Panc1 (cell line): Measurements from ENCODE around the gene ELFN1. TPM values are rescaled to one million over a fixed set of nuclear protein-coding genes. Genes with fewer than 3 reads are reported as not detected.

ENCODE experiments used
- ATAC-seq: fragments of 200-7000 bp; cut with Tn5 transposase; 2 replicates; pipeline ENCODE4 v1.9.1; 2020; ENCODE audit warnings: mild to moderate bottlenecking, moderate library complexity
- BruUV-seq: library from RNA; stranded (reverse); fragments of 400-500 nt; replicated peaks from 2 replicates; lab custom pipeline; 2021; lab: Mats Ljungman, UMichigan
- CTCF ChIA-PET: fragments of 300-600 bp; sonication (Branson Sonifier 250); formaldehyde crosslinking; loops from one replicate; lab custom pipeline; 2022; ENCODE audit warnings: antibody characterized with exemption; lab: Charles Lee
- POLR2A ChIA-PET: fragments of 300-600 bp; sonication (Branson Sonifier 250); formaldehyde crosslinking; loops from one replicate; lab custom pipeline; 2022; ENCODE audit warnings: antibody characterized with exemption; lab: Charles Lee
- DNase-seq: peaks from one replicate; pipeline ENCODE4 v3.0.0-alpha.2; 2010; ENCODE audit warnings: low read depth, low spot score
- H3K27ac ChIP-seq: 2 replicates; pipeline ENCODE4 v1.5.1; 2011; ENCODE audit warnings: mild to moderate bottlenecking, low read length, inconsistent platforms
- H3K27me3 ChIP-seq: fragments of 200-500 bp; sonication (Bioruptor generic); 2 replicates; pipeline ENCODE4 v1.6.0; 2014; ENCODE audit warnings: low read length, inconsistent platforms; ENCODE audit not compliant: control insufficient read depth, insufficient read depth
- H3K36me3 ChIP-seq: fragments of 200-500 bp; sonication (Bioruptor generic); 2 replicates; pipeline ENCODE4 v1.5.1; 2014; ENCODE audit warnings: inconsistent platforms, mild to moderate bottlenecking, low read length, moderate library complexity; ENCODE audit not compliant: control insufficient read depth, insufficient read depth
- H3K4me1 ChIP-seq: 2 replicates; pipeline ENCODE4 v1.5.1; 2011; ENCODE audit warnings: inconsistent platforms, mild to moderate bottlenecking, low read length, moderate library complexity; ENCODE audit not compliant: control insufficient read depth, insufficient read depth
- H3K4me3 ChIP-seq, 2 experiments: 2 replicates each; pipeline ENCODE4 v1.5.1; 2011 to 2012; ENCODE audit warnings: low read depth in 2 of 2, low read length in 2 of 2, mild to moderate bottlenecking in 2 of 2, inconsistent platforms in 1 of 2, moderate library complexity in 1 of 2
- H3K9me3 ChIP-seq: fragments of 200-500 bp; sonication (Bioruptor generic); 2 replicates; pipeline ENCODE4 v1.5.1; 2014; ENCODE audit warnings: low read depth, mild to moderate bottlenecking, inconsistent platforms, low read length, moderate library complexity; ENCODE audit not compliant: control insufficient read depth, insufficient read depth
- POLR2AphosphoS5 ChIP-seq: IDR thresholded peaks from 2 replicates; pipeline ENCODE4 v1.6.1; 2012; ENCODE audit warnings: mild to moderate bottlenecking, low read depth, low read length, moderate library complexity
- SIN3A ChIP-seq: IDR thresholded peaks from 2 replicates; pipeline ENCODE4 v1.6.1; 2012; ENCODE audit warnings: low read depth, mild to moderate bottlenecking, low read length, moderate library complexity, borderline replicate concordance; ENCODE audit not compliant: insufficient read depth
- TCF7L2 ChIP-seq: IDR thresholded peaks from 2 replicates; pipeline ENCODE4 v1.6.1; 2011; ENCODE audit warnings: mild to moderate bottlenecking, low read depth, low read length, inconsistent platforms
- in situ Hi-C: cut with HindIII; loops from 2 replicates; pipeline ENCODE4 v1.10.0; 2016; ENCODE audit warnings: low sequenced_read_pairs, low pct_unique_long_range_greater_than_20kb
- intact Hi-C: fragments of 100-400 bp; cut with micrococcal nuclease; formaldehyde crosslinking; loops from one replicate; pipeline ENCODE4 v1.10.0; 2022; ENCODE audit not compliant: unreplicated experiment
- total RNA-seq: library from RNA; stranded (reverse); gene quantifications from one replicate; pipeline ENCODE4 v1.2.1, GENCODE V29; 2021; ENCODE audit not compliant: unreplicated experiment
- TF ChIP-seq, protein P1 (sequence below): fragments of 450-650 bp; IDR thresholded peaks from 2 replicates; pipeline ENCODE4 v1.5.1; 2017; ENCODE audit warnings: mild to moderate bottlenecking
- TF ChIP-seq, protein P2 (sequence below), 2 experiments: IDR thresholded peaks; 2 replicates each; pipeline ENCODE4 v1.6.1; 2011 to 2012; ENCODE audit warnings: low read depth in 2 of 2, control low read depth in 1 of 2, low read length in 1 of 2, mild to moderate bottlenecking in 1 of 2, moderate library complexity in 1 of 2; ENCODE audit not compliant: insufficient read depth in 1 of 2

Gene ELFN1
- total RNA-seq, 1 experiment from 2014 or later = 39.0 TPM

DNA sequence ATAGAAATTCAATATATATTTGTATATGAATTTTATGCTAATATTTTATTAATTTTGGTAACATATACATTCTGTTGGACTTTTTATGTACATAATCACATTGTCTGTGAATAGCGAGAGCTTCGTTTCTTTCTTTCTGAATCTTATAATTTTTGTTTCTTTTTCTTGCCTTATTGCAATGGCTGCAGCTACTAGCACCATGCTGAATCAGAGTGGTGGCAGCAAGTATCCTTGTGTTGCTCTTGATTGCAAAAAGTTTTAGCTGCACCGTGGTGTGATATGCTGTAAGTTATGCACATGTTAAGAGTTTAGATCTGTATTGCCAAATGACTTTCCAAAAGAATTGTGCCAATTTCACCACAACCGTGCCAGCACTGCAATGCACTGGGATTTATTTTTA lies 32.6 kb downstream of the ELFN1 start:
- Histone ChIP-seq H3K9me3 (peaks cover 5% of the 10 kb centered on the region; the same call in 1 of the 2 replicates), H3K36me3 (no peaks in the 10 kb centered on the region), H3K27me3 (no peaks in the 10 kb centered on the region), H3K4me1 (peaks cover 23% of the 10 kb centered on the region), H3K4me3 (no peak overlapping the region), H3K27ac (no peak overlapping the region)
- POLR2A ChIA-PET = no interaction called here
- ATAC-seq (no peak), DNase-seq (no peak)
- CTCF ChIA-PET = no interaction called here
- intact Hi-C loops = loop anchor here (5.0 kb wide), 1 partner anchor 245 kb away; the partner anchor contains the start of gene MICALL2
- BruUV-seq = no TSS peak
- in situ Hi-C loops = no loop called here
- TF ChIP-seq POLR2AphosphoS5 (no peak), SIN3A (no peak), TCF7L2 (no peak)
- TF ChIP-seq, protein P1, sequence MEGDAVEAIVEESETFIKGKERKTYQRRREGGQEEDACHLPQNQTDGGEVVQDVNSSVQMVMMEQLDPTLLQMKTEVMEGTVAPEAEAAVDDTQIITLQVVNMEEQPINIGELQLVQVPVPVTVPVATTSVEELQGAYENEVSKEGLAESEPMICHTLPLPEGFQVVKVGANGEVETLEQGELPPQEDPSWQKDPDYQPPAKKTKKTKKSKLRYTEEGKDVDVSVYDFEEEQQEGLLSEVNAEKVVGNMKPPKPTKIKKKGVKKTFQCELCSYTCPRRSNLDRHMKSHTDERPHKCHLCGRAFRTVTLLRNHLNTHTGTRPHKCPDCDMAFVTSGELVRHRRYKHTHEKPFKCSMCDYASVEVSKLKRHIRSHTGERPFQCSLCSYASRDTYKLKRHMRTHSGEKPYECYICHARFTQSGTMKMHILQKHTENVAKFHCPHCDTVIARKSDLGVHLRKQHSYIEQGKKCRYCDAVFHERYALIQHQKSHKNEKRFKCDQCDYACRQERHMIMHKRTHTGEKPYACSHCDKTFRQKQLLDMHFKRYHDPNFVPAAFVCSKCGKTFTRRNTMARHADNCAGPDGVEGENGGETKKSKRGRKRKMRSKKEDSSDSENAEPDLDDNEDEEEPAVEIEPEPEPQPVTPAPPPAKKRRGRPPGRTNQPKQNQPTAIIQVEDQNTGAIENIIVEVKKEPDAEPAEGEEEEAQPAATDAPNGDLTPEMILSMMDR = no peak
- TF ChIP-seq, protein P2, sequence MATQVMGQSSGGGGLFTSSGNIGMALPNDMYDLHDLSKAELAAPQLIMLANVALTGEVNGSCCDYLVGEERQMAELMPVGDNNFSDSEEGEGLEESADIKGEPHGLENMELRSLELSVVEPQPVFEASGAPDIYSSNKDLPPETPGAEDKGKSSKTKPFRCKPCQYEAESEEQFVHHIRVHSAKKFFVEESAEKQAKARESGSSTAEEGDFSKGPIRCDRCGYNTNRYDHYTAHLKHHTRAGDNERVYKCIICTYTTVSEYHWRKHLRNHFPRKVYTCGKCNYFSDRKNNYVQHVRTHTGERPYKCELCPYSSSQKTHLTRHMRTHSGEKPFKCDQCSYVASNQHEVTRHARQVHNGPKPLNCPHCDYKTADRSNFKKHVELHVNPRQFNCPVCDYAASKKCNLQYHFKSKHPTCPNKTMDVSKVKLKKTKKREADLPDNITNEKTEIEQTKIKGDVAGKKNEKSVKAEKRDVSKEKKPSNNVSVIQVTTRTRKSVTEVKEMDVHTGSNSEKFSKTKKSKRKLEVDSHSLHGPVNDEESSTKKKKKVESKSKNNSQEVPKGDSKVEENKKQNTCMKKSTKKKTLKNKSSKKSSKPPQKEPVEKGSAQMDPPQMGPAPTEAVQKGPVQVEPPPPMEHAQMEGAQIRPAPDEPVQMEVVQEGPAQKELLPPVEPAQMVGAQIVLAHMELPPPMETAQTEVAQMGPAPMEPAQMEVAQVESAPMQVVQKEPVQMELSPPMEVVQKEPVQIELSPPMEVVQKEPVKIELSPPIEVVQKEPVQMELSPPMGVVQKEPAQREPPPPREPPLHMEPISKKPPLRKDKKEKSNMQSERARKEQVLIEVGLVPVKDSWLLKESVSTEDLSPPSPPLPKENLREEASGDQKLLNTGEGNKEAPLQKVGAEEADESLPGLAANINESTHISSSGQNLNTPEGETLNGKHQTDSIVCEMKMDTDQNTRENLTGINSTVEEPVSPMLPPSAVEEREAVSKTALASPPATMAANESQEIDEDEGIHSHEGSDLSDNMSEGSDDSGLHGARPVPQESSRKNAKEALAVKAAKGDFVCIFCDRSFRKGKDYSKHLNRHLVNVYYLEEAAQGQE (IDR thresholded peaks at IDR 0.05; ENCODE audit: insufficient read depth in 1 of 2, low read depth in 2 of 2, low read length in 1 of 2) = no peak

DNA sequence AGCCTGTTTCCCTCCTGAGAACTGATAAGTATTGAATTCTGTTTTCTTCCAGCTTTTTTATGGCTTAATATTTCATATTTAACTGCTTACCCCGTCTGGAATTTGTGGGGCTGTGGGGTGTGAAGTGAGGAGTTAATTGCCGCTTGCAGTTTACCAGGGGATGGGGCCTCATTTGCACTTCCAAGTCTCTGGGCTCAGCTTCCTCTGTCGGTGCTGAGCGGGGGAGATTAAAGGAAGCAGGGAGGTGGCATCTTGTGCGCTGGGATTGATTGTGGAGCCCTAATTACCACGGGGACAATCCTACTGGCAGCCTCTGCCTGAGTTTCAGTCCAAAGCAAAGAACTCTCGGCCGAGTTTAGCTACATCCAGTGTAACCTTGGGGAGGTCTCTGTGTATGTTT lies 33.4 kb downstream of the ELFN1 start:
- H3K27me3 ChIP-seq = no peaks in the 10 kb centered on the region
- in situ Hi-C loops = no loop called here
- no peak for ATAC-seq
- peaks cover 5% of the 10 kb centered on the region; the same call in 1 of the 2 replicates for H3K9me3 ChIP-seq
- no peak overlapping the region for H3K27ac ChIP-seq
- intact Hi-C loops = loop anchor here (5.0 kb wide), 1 partner anchor 246 kb away; the partner anchor contains the start of gene MICALL2
- CTCF ChIA-PET = no interaction called here
- peaks cover 23% of the 10 kb centered on the region for H3K4me1 ChIP-seq
- POLR2A ChIA-PET = no interaction called here
- H3K36me3 ChIP-seq = no peaks in the 10 kb centered on the region
- DNase-seq = no peak
- TF ChIP-seq SIN3A (no peak), POLR2AphosphoS5 (no peak), TCF7L2 (no peak)
- TF ChIP-seq, protein P1 = no peak
- TF ChIP-seq, protein P2 (IDR thresholded peaks at IDR 0.05; ENCODE audit: insufficient read depth in 1 of 2, low read depth in 2 of 2, low read length in 1 of 2) = no peak
- no TSS peak for BruUV-seq
- H3K4me3 ChIP-seq = no peak overlapping the region
